HFFc6 (cell line): ENCODE measurements around the gene LYRM1. TPM values are rescaled to one million over a fixed set of nuclear protein-coding genes. Genes with fewer than 3 reads are reported as not detected.

Experiments used
- DNase-seq: peaks from one replicate; pipeline ENCODE4 v3.0.0-alpha.2; 2018
- H3K27ac Mint-ChIP-seq: 2 replicates; pipeline ENCODE4 v1.8.0; 2020; ENCODE audit warnings: mild to moderate bottlenecking, mixed read lengths
- H3K27me3 Mint-ChIP-seq: 2 replicates; pipeline ENCODE4 v1.8.0; 2021; ENCODE audit warnings: mild to moderate bottlenecking, moderate library complexity, mixed read lengths; ENCODE audit not compliant: insufficient read depth
- H3K36me3 Mint-ChIP-seq: 2 replicates; pipeline ENCODE4 v1.8.0; 2021; ENCODE audit warnings: low read depth, mixed read lengths
- H3K4me1 Mint-ChIP-seq: 2 replicates; pipeline ENCODE4 v1.8.0; 2020; ENCODE audit warnings: low read depth, mixed read lengths
- H3K4me3 Mint-ChIP-seq: 2 replicates; pipeline ENCODE4 v1.8.0; 2020; ENCODE audit warnings: mild to moderate bottlenecking, moderate library complexity, mixed read lengths
- H3K9me3 Mint-ChIP-seq: 2 replicates; pipeline ENCODE4 v1.8.0; 2020; ENCODE audit warnings: mild to moderate bottlenecking, mixed read lengths
- total RNA-seq, 6 experiments: library from RNA; stranded (reverse); fragmentation: NEBNext Ultra II Directional; extraction: Animal tissue kit (Norgen Biotek cat#: 25700); gene quantifications; 2 replicates in 1 of 6; 3 replicates in 5 of 6; pipeline ENCODE4 v1.2.3, GENCODE V29; 2021
- TF ChIP-seq, protein P1 (sequence below): fragments of 200-600 bp; sonication (generic); IDR thresholded peaks from 2 replicates; pipeline ENCODE4 v1.5.0; 2021; ENCODE audit warnings: antibody characterized with exemption, mild to moderate bottlenecking

The LYRM1 gene
- total RNA-seq, 6 experiments from 2014 or later, result 22.2 to 28.4 (median 25.8) TPM

DNA sequence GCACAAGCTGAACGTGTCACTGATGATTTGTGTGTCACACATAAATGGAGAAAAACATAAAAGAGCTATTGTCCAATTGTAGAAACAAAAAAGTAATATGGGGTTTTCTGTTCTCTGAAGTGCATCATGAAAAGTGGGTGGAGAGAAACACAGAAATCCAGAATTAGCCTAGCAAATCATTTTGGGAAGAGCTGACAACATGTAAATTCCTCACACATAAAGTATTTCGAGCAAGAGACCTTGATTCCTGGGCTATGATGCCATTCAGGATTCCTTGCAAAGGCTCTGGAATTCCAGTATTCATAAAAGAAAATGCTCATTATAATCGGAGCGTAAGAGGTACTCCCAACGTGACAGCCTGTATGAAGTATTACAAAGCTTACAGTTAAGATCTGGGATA is 1.5 kb upstream of the LYRM1 start:
- Mint-ChIP-seq H3K27ac (peak overlapping the region; percentile 97), H3K4me1 (peaks cover 65% of the 10 kb centered on the region), H3K9me3 (no peaks in the 10 kb centered on the region), H3K27me3 (peaks cover 2% of the 10 kb centered on the region), H3K36me3 (peaks cover 44% of the 10 kb centered on the region), H3K4me3 (peak overlapping the region; percentile 89)
- peak; percentile 85 for DNase-seq
- TF ChIP-seq, protein P1, sequence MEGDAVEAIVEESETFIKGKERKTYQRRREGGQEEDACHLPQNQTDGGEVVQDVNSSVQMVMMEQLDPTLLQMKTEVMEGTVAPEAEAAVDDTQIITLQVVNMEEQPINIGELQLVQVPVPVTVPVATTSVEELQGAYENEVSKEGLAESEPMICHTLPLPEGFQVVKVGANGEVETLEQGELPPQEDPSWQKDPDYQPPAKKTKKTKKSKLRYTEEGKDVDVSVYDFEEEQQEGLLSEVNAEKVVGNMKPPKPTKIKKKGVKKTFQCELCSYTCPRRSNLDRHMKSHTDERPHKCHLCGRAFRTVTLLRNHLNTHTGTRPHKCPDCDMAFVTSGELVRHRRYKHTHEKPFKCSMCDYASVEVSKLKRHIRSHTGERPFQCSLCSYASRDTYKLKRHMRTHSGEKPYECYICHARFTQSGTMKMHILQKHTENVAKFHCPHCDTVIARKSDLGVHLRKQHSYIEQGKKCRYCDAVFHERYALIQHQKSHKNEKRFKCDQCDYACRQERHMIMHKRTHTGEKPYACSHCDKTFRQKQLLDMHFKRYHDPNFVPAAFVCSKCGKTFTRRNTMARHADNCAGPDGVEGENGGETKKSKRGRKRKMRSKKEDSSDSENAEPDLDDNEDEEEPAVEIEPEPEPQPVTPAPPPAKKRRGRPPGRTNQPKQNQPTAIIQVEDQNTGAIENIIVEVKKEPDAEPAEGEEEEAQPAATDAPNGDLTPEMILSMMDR, result no peak

DNA sequence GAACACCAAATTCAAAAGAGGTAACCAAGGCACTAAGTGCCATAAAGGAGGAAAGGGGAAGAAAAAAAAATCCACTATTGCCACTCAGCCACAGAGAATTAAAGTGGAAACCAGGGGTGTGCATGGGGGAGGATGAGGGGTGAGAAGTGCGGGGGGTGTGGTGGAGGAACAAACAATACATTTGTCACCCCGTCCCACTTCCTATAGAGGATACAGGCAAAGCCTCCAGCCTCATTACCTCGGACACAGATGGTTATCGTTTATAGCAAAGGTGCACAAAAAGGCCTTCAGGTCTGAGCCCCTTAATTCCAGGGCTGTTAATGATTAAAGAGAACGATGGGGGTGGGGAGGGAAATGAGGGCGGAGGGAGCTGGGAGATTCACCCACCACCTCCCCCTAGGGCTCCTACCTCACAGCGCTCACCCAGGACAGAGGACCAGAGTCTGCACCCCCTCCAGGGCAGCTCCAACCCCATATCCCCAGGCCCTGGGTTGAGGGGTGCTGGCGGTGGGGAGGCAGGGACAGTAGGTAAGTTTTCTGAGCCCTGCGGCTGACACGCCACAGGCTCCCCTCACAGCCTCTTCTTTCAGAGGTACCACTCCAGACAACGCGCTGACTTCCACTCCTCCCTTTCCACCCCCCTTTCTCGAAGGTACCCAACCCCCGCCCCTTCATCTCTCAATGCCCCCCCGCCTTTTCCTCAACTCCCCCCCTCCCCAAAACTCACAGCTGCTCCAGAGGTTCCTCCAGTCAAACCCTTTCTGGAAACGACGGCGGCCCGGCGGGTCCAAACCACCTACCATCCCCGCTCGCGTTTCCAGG is 883 bp upstream of the LYRM1 start:
- Mint-ChIP-seq H3K9me3 (no peaks in the 10 kb centered on the region), H3K4me1 (peaks cover 71% of the 10 kb centered on the region), H3K36me3 (peaks cover 42% of the 10 kb centered on the region), H3K27me3 (peaks cover 2% of the 10 kb centered on the region), H3K4me3 (peak overlapping the region; percentile 89), H3K27ac (peak overlapping the region; percentile 97)
- DNase-seq, result no peak
- TF ChIP-seq, protein P1, result peak; percentile 7; the same call in 1 of the 2 replicates

DNA sequence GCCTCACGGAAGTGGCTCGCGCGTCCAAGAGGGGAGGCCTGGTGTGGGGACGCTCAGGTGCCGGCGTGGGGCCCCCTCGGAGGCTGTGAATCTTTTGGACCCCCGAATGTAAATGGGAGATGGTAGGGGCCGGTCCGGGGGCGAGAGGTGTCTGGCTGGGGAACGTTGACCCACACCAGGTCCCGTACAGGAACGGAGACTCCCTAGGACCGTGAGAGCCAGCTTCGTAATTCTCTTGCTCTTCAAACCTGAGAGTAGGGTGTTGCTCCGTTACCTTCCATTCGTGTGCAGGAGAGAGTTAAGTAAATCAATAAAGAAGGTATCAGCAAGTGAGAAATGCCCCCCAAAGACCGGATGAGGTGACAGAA is 481 bp downstream of the LYRM1 start:
- H3K27me3 Mint-ChIP-seq, result peaks cover 2% of the 10 kb centered on the region
- H3K4me1 Mint-ChIP-seq, result peaks cover 80% of the 10 kb centered on the region
- H3K9me3 Mint-ChIP-seq, result no peaks in the 10 kb centered on the region
- peak overlapping the region; percentile 97 for H3K27ac Mint-ChIP-seq
- DNase-seq, result no peak
- TF ChIP-seq, protein P1, result no peak
- H3K36me3 Mint-ChIP-seq, result peaks cover 35% of the 10 kb centered on the region
- H3K4me3 Mint-ChIP-seq, result peak overlapping the region; percentile 89

DNA sequence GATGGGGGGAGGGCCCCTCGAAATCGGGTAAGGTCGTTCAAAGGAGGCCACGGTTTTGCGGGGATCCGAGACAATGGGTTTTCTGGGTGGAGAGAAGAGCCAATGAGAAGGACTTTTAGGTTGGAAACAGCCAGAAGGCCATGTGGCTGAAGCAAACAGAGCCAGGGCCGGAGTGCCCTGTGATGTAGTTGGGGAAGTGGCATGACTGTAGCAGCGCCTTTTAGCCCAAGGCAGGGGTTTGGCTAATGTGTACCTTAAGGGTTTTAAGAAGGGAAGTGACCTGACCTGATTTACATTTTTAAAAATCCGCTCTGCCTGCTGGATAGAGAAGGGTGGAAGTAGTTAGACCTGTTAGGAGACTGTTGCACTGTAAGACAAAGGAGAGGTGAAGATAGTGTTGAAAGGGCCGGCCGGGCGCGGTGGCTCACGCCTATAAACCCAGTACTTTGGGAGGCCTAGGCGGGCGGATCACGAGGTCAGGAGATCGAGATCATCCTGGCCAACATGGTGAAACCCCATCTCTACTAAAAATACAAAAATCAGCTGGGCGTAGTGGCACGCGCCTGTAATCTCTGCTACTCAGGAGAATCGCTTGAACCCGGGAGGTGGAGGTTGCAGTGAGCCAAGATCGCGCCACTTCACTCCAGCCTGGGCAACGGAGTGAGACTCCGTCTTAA is 1.0 kb downstream of the LYRM1 start:
- Mint-ChIP-seq H3K4me3 (peak overlapping the region; percentile 89), H3K36me3 (peaks cover 33% of the 10 kb centered on the region), H3K27me3 (peaks cover 2% of the 10 kb centered on the region), H3K27ac (peak overlapping the region; percentile 97), H3K9me3 (no peaks in the 10 kb centered on the region), H3K4me1 (peaks cover 82% of the 10 kb centered on the region)
- TF ChIP-seq, protein P1, result no peak
- peak; percentile 35 for DNase-seq

DNA sequence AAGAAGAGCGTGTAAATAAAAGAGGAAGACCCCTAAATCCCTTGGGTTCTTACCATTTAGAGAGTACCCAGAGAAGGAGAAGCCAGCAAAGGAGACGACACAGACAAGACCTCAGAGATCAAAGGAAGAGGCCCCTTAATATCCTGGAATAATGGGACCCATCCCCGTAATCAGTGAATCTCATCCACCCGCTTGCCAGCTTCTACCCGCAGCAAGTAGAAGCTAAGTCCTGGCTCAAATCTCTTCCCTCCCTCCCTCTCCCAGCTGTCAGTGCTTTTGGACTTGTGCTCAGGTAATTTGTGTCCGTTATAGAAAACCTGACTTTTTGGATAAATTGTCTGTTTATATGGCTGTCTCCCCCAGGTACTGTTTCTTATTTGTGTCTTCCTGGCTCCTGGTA is 1.9 kb downstream of the LYRM1 start:
- H3K9me3 Mint-ChIP-seq, result no peaks in the 10 kb centered on the region
- H3K4me3 Mint-ChIP-seq, result peak overlapping the region; percentile 20; the same call in 1 of the 2 replicates

More for the DNA sequence above, 1.9 kb downstream of the LYRM1 start:
- H3K4me1 Mint-ChIP-seq, result peaks cover 82% of the 10 kb centered on the region
- H3K27ac Mint-ChIP-seq, result peak overlapping the region; percentile 97
- H3K27me3 Mint-ChIP-seq, result peaks cover 2% of the 10 kb centered on the region
- TF ChIP-seq, protein P1, result no peak
- DNase-seq, result no peak
- H3K36me3 Mint-ChIP-seq, result peaks cover 25% of the 10 kb centered on the region
